Measurements from ENCODE around the gene ZNF575. TPM values are rescaled to one million over a fixed set of nuclear protein-coding genes. Genes with fewer than 3 reads are reported as not detected.

Gene ZNF575
- total and polyA plus RNA-seq, 4 experiments from 2014 or later: 2.1 to 11.8 (median 7.3) TPM

DNA sequence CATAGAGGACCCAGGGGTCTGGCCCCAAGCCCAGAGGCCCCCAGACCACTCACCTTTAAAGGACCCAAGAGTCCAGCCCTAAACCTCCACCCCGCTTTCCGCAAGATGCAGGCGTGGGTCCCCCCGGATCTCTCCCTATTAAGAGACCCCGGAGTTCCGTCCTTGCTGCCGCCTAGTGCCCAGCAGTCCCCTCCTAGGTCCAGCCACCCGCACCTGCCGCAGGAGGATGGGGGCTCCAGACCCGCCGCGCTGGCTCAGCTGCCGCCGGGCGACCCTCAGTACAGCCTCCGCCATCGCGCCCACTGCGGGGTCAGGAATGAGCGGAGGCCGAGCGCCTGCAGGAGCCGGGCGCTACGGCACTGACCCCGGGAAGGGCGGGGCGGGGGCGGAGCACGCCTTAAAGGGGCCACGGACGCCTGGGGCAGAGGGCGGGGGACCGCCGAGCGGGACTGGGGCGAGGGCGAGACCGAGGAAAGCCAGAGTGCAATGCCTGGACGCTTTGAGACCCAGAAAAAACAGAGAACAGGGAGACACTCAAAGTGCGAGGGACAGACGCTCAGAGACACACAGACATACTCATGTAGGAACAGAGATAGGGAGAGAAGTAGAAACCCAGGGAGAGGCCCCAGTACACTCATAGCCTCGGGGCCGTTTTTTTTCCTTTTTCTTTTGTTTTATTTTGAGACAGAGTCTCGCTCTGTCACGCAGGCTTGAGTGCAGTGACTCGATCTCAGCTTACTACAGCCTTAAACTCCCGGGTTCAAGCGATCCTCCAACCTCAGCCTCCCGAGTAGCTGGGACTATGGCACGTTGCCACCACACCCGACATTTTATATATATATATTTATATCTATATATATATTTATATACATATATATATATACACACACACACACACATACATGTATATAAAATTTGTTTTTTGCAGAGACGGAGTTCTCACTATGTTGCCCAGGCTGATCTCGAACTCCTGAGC lies 5.8 kb upstream of the ZNF575 start, which contains the start of gene ETHE1:
ETHE1 (minus strand) TSS at position 318 of the 976 bp plus-strand sequence; CDS start at position 294, 24 bp downstream.
- Mint-ChIP-seq H3K4me1 (peaks cover 17 to 36% (median 22%) of the 10 kb centered on the region in 4 donors), H3K36me3 (peaks cover 0 to 9% of the 10 kb centered on the region in 2 donors), H3K27ac (peak within 1 kb of the TSS; percentile 37 to 94 (median 88)), H3K9me3 (no peaks in the 10 kb centered on the region), H3K27me3 (no peaks in the 10 kb centered on the region), H3K4me3 (peak within 1 kb of the TSS; percentile 75 to 94 (median 80))
- Histone ChIP-seq H3K27me3 (ENCODE audit: insufficient read depth, low read length) (no peaks in the 10 kb centered on the region), H3K9me3 (ENCODE audit: control insufficient read depth in 1 of 2, low read length in 2 of 2) (no peaks in the 10 kb centered on the region), H3K4me3 (ENCODE audit: low read length in 2 of 2) (peak within 1 kb of the TSS; percentile 60 to 90), H3K27ac (ENCODE audit: low read depth, low read length) (peak within 1 kb of the TSS; percentile 67), H3K4me1 (ENCODE audit: insufficient read depth, low read length) (peaks cover 27% of the 10 kb centered on the region), H3K36me3 (ENCODE audit: insufficient read depth, low read length) (no peaks in the 10 kb centered on the region)
- POLR2A ChIA-PET (ENCODE audit: partially characterized antibody): interaction anchor here (0.6 to 4.5 kb wide), 13 partner anchors 9 to 97 kb away, joined by 3 to 33 read pairs (median 3); partner anchors contain the start of gene XRCC1
- CTCF ChIA-PET (ENCODE audit: partially characterized antibody): interaction anchor here (1.1 to 21.6 kb wide), 6 partner anchors 8 to 88 kb away, joined by 3 to 835 read pairs (median 13); partner anchors contain the start of gene IRGQ
- peak; percentile 52 to 68 (median 57) for DNase-seq
- intact Hi-C loops (cut with micrococcal nuclease): loop anchor here (2.0 kb wide), 1 partner anchor 68 kb away; no protein-coding TSS in a partner anchor

DNA sequence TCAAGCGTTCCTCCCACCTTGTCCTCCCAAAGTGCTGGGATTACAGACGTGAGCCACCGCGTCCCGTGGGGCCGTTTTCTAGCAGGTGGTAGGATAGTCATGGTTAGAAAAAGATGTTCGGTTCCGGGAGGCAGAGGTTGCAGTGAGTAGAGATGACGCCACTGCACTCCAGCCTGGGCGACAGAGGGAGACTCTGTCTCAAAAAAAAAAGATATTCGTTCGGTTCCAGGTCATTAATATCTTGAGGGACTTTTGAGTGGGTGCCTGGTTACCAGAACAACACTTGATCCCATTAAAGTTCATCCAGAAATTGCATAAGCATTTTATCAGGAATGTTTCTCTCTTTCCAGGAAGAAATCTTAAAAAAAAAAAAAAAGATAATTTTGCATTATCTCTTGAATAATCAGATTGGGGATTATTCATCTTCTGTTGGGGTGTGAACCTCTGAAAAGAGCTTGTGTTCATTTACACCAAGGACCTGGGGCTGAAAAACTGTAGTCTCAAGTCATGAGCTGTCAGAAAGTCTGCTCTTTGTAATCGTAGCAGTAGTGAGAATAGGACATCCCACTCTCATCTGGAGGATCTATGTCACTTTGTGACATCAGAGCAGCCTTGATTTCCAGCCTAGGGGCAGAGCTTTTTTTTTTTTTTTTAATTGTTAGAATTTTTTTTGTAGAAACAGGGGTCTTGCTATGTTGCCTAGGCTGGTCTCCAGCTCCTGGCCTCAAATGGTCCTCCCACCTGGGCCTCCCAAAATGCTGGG lies 4.9 kb upstream of the ZNF575 start:
- no peaks in the 10 kb centered on the region for H3K36me3 ChIP-seq (ENCODE audit: insufficient read depth, low read length)
- DNase-seq: no peak
- Mint-ChIP-seq H3K36me3 (peaks cover 0 to 8% of the 10 kb centered on the region in 2 donors), H3K27ac (peak overlapping the region in 1 of 7 donors; percentile 77), H3K4me1 (peaks cover 21 to 41% (median 26%) of the 10 kb centered on the region in 4 donors), H3K27me3 (no peaks in the 10 kb centered on the region), H3K9me3 (peaks cover 0 to 1% (median 0%) of the 10 kb centered on the region in 8 donors), H3K4me3 (peak overlapping the region in 2 of 8 donors; percentile 31 to 32)
- ChIA-PET CTCF (ENCODE audit: partially characterized antibody) (interaction anchor here (1.8 to 21.6 kb wide), 4 partner anchors 9 to 89 kb away, joined by 10 to 835 read pairs (median 28); partner anchors contain the start of gene IRGQ), POLR2A (ENCODE audit: partially characterized antibody) (interaction anchor here (0.6 to 4.5 kb wide), 12 partner anchors 9 to 217 kb away, joined by 3 to 33 read pairs (median 4); partner anchors contain the start of gene XRCC1)
- intact Hi-C loops (cut with micrococcal nuclease): loop anchor here (2.0 kb wide), 1 partner anchor 67 kb away; no protein-coding TSS in a partner anchor
- no peak overlapping the region for H3K4me3 ChIP-seq (ENCODE audit: low read length in 2 of 2)
- H3K9me3 ChIP-seq (ENCODE audit: control insufficient read depth in 1 of 2, low read length in 2 of 2): no peaks in the 10 kb centered on the region
- no peak overlapping the region for H3K27ac ChIP-seq (ENCODE audit: low read depth, low read length)
- peaks cover 34% of the 10 kb centered on the region for H3K4me1 ChIP-seq (ENCODE audit: insufficient read depth, low read length)
- H3K27me3 ChIP-seq (ENCODE audit: insufficient read depth, low read length): no peaks in the 10 kb centered on the region

DNA sequence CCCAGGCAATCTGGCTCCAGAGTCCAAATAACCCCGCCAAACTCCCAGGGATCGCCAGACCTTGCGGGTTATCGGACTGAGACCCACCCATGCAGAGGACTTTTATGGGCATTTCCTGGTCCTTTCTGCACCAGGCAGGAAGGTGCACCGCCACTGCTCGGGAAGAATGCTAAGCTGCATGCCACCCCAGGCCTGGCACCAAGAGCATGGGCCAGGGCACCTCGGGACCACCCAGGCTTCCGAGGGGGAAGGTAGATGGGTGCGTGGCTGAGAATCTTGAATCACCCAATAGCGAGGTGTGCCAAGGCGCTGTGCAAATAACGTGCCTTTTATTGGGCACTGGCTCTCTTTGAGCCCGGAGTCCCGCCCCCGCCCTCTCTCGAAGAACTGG lies 422 bp upstream of the ZNF575 start:
- H3K36me3 Mint-ChIP-seq: peaks cover 5 to 19% of the 10 kb centered on the region in 2 donors
- H3K27me3 ChIP-seq (ENCODE audit: insufficient read depth, low read length): no peaks in the 10 kb centered on the region
- no peaks in the 10 kb centered on the region for H3K9me3 ChIP-seq (ENCODE audit: control insufficient read depth in 1 of 2, low read length in 2 of 2)
- ChIA-PET CTCF (ENCODE audit: partially characterized antibody) (interaction anchor here (0.7 to 21.6 kb wide), 10 partner anchors 13 to 136 kb away, joined by 3 to 835 read pairs (median 3); no protein-coding TSS in a partner anchor), POLR2A (ENCODE audit: partially characterized antibody) (interaction anchor here (0.8 to 4.0 kb wide), 23 partner anchors 8 to 136 kb away, joined by 3 to 31 read pairs (median 5); partner anchors contain the start of genes IRGQ, PHLDB3, PINLYP and PLAUR)
- peak overlapping the region; percentile 85 to 98 (median 94) for H3K4me3 Mint-ChIP-seq
- peaks cover 17% of the 10 kb centered on the region for H3K4me1 ChIP-seq (ENCODE audit: insufficient read depth, low read length)
- peaks cover 10 to 22% (median 18%) of the 10 kb centered on the region in 4 donors for H3K4me1 Mint-ChIP-seq
- peak overlapping the region; percentile 69 to 88 for H3K4me3 ChIP-seq (ENCODE audit: low read length in 2 of 2)
- H3K27ac Mint-ChIP-seq: peak overlapping the region; percentile 88 to 97 (median 94)
- H3K9me3 Mint-ChIP-seq: peaks cover 0 to 2% (median 0%) of the 10 kb centered on the region in 8 donors
- H3K27me3 Mint-ChIP-seq: no peaks in the 10 kb centered on the region
- H3K36me3 ChIP-seq (ENCODE audit: insufficient read depth, low read length): no peaks in the 10 kb centered on the region
- peak overlapping the region; percentile 53 for H3K27ac ChIP-seq (ENCODE audit: low read depth, low read length)
- no peak for DNase-seq
- intact Hi-C loops (cut with micrococcal nuclease): loop anchor here (2.0 to 5.0 kb wide), 3 partner anchors 28 to 45 kb away; partner anchors contain the start of genes PHLDB3, PINLYP and XRCC1

DNA sequence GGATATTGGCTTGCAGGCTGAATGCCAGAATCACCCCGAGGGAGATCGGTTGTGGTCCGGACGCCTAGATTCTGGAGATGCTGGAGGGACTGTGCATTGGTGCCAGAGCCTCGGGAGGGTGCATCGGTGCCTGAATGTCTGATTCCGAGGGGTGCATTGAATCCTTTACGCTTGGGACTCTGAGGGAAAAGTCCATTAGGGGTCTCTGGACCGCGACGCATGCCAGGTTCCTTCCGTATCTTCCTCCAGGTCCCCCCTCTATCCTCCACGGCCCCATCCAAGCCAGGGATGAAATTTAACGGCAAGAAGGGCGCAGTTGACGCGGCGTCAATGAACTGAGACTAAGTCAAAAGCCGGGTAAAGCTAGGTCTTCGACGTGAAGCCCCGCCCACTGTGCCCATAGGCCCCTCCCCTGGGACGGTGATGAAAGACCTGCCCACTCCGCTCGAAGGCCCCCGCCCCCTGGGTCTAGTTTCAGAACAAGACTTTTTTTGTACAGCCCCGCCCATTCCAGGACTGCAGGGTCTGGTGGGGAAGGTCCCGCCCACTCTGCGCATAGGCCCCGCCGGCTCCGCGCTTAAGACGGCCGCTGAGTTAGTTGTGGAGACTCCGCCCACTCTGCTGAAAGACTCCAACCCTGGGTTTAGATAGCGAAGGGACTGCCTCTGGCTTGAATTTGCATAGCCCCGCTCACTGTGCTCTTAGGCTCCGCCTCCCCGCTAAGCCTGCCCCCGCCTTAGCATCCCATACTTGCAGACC lies 737 bp downstream of the ZNF575 start:
- no peaks in the 10 kb centered on the region for H3K9me3 ChIP-seq (ENCODE audit: control insufficient read depth in 1 of 2, low read length in 2 of 2)
- Mint-ChIP-seq H3K4me3 (peak overlapping the region; percentile 91 to 99 (median 98)), H3K4me1 (peaks cover 10 to 22% (median 15%) of the 10 kb centered on the region in 4 donors), H3K36me3 (peaks cover 13 to 26% of the 10 kb centered on the region in 2 donors), H3K27ac (peak overlapping the region; percentile 95 to 99 (median 98)), H3K27me3 (no peaks in the 10 kb centered on the region), H3K9me3 (peaks cover 0 to 5% (median 0%) of the 10 kb centered on the region in 8 donors)
- DNase-seq: peak; percentile 87 to 98 (median 91)
- ChIA-PET POLR2A (ENCODE audit: partially characterized antibody) (interaction anchor here (0.6 to 4.0 kb wide), 22 partner anchors 8 to 135 kb away, joined by 3 to 31 read pairs (median 5); partner anchors contain the start of genes IRGQ, PHLDB3, PINLYP and PLAUR), CTCF (ENCODE audit: partially characterized antibody) (interaction anchor here (1.2 to 21.6 kb wide), 6 partner anchors 14 to 95 kb away, joined by 3 to 835 read pairs (median 35); partner anchors contain the start of genes IRGQ and ZNF576)
- H3K27me3 ChIP-seq (ENCODE audit: insufficient read depth, low read length): no peaks in the 10 kb centered on the region
- H3K4me3 ChIP-seq (ENCODE audit: low read length in 2 of 2): peak overlapping the region; percentile 69 to 88
- intact Hi-C loops (cut with micrococcal nuclease): loop anchor here (1.0 to 5.0 kb wide), 5 partner anchors 21 to 63 kb away; partner anchors contain the start of genes IRGQ, PHLDB3, PINLYP and XRCC1
- peaks cover 2% of the 10 kb centered on the region for H3K36me3 ChIP-seq (ENCODE audit: insufficient read depth, low read length)
- H3K4me1 ChIP-seq (ENCODE audit: insufficient read depth, low read length): peaks cover 17% of the 10 kb centered on the region
- H3K27ac ChIP-seq (ENCODE audit: low read depth, low read length): peak overlapping the region; percentile 53

DNA sequence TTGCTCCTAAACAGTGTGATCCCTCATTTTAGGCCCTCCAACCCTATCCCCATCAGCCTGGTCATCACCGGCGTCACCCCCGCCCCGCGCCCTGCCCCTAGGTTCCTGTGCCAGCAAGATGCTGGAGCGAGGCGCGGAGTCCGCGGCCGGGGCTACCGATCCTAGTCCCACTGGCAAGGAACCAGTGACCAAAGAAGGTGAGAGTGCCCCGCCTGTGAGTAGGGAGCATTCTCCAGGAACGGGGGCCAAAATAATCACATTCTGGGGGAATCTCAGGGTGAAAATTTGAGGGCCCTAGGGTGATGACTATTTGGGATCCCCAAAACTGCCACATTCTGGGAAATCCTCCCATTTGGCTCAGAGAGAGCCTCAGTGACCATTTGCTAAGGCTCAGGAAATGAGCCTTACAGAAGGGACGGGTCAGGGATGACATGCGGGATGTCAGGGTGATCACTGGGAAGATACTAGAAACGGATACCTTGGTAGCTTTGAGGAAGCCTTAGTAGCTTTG lies 1.4 kb downstream of the ZNF575 start:
- H3K9me3 ChIP-seq (ENCODE audit: control insufficient read depth in 1 of 2, low read length in 2 of 2): no peaks in the 10 kb centered on the region
- H3K36me3 ChIP-seq (ENCODE audit: insufficient read depth, low read length): peaks cover 9% of the 10 kb centered on the region
- no peaks in the 10 kb centered on the region for H3K27me3 ChIP-seq (ENCODE audit: insufficient read depth, low read length)
- ChIA-PET POLR2A (ENCODE audit: partially characterized antibody) (interaction anchor here (1.1 to 4.0 kb wide), 11 partner anchors 10 to 96 kb away, joined by 3 to 31 read pairs (median 15); partner anchors contain the start of genes IRGQ, PHLDB3, PINLYP and XRCC1), CTCF (ENCODE audit: partially characterized antibody) (interaction anchor here (1.0 to 21.6 kb wide), 5 partner anchors 10 to 96 kb away, joined by 3 to 835 read pairs (median 40); partner anchors contain the start of genes IRGQ and ZNF576)
- H3K4me1 ChIP-seq (ENCODE audit: insufficient read depth, low read length): peaks cover 17% of the 10 kb centered on the region
- Mint-ChIP-seq H3K27me3 (no peaks in the 10 kb centered on the region), H3K27ac (peak overlapping the region; percentile 95 to 99 (median 98)), H3K36me3 (peaks cover 20 to 31% of the 10 kb centered on the region in 2 donors), H3K9me3 (peaks cover 0 to 11% (median 3%) of the 10 kb centered on the region in 8 donors), H3K4me3 (peak overlapping the region; percentile 91 to 99 (median 98)), H3K4me1 (peaks cover 10 to 22% (median 15%) of the 10 kb centered on the region in 4 donors)
- no peak for DNase-seq
- H3K27ac ChIP-seq (ENCODE audit: low read depth, low read length): peak overlapping the region; percentile 53
- intact Hi-C loops (cut with micrococcal nuclease): loop anchor here (2.0 to 5.0 kb wide), 2 partner anchors 20 to 43 kb away; partner anchors contain the start of genes PINLYP and XRCC1
- H3K4me3 ChIP-seq (ENCODE audit: low read length in 2 of 2): no peak overlapping the region

All from CD4-positive, alpha-beta memory T cell (primary cell).